ENCODE data around the gene REC114. TPM values are rescaled to one million over a fixed set of nuclear protein-coding genes. Genes with fewer than 3 reads are reported as not detected.
A peak's percentile ranks its signal among the peaks of the same experiment; 100 is the strongest.

Gene REC114
- total and polyA plus RNA-seq, 9 of the 15 experiments (the other 6 are each of a cell fraction or from before 2014, with no cell fraction given): 0.07 to 0.24 TPM; not detected in 7

GRCh38 chr15:73482166-73482565 lies 39.2 kb downstream of the REC114 start:
- FAIRE-seq (no peak), DNase-seq (ENCODE audit: extremely low read depth in 1 of 4, low spot score in 3 of 4) (peak in 1 of 4 experiments; percentile 21), ATAC-seq (peak; percentile 48; the same call in 2 of the 3 replicates)
- 15% methylated on average over 3 of the region's 3 CpGs for WGBS (ENCODE audit: insufficient coverage, low coverage, missing lambda C conversion rate)
- Histone ChIP-seq H4K20me1 (replicated peaks; ENCODE audit: control insufficient read depth, insufficient read depth, low read length) (no peaks in the 10 kb centered on the region), H3K27ac (ENCODE audit: extremely low read depth, low read depth, low read length) (no peak overlapping the region), H3K9me3 (replicated peaks; ENCODE audit: control insufficient read depth, insufficient read depth, low read depth, low read length) (no peaks in the 10 kb centered on the region), H3K4me2 (ENCODE audit: insufficient read depth, low read length) (peak overlapping the region; percentile 38; the same call in 1 of the 2 replicates), H3K4me3 (no peak overlapping the region), H3K9ac (ENCODE audit: insufficient read depth in 1 of 2, low read depth in 2 of 2, low read length in 2 of 2) (no peak overlapping the region), H3K79me2 (ENCODE audit: control insufficient read depth, insufficient read depth, low read length) (no peaks in the 10 kb centered on the region), H3K36me3 (ENCODE audit: control insufficient read depth, insufficient read depth, low read length) (no peaks in the 10 kb centered on the region), H3K27me3 (ENCODE audit: control insufficient read depth in 2 of 2, insufficient read depth in 2 of 2, low read length in 2 of 2) (no peaks in the 10 kb centered on the region), H2AFZ (ENCODE audit: low read depth, low read length) (peak overlapping the region; percentile 65), H3K9me1 (ENCODE audit: control insufficient read depth, insufficient read depth, low read length) (no peaks in the 10 kb centered on the region), H3K4me1 (replicated peaks in 1 of 2; ENCODE audit: control insufficient read depth in 2 of 2, insufficient read depth in 2 of 2, low read length in 2 of 2) (peaks cover 11 to 17% of the 10 kb centered on the region in 2 experiments; a peak in 4 of 5 replicates)
- POLR2A ChIA-PET: no interaction called here
- intact Hi-C loops (cut with micrococcal nuclease): no loop called here
- no TSS peak for BruUV-seq (replicated peaks)
- TF ChIP-seq EHMT2 (IDR thresholded peaks at IDR 0.05) (no peak), SPI1 (IDR thresholded peaks at IDR 0.05; ENCODE audit: borderline replicate concordance, low read depth, low read length) (peak; percentile 76; the same call in 1 of the 2 replicates), ZNF766 (CRISPR knock-in tag; conservative IDR thresholded peaks at IDR 0.05) (peak; percentile 89)
- TF ChIP-seq, protein P1, sequence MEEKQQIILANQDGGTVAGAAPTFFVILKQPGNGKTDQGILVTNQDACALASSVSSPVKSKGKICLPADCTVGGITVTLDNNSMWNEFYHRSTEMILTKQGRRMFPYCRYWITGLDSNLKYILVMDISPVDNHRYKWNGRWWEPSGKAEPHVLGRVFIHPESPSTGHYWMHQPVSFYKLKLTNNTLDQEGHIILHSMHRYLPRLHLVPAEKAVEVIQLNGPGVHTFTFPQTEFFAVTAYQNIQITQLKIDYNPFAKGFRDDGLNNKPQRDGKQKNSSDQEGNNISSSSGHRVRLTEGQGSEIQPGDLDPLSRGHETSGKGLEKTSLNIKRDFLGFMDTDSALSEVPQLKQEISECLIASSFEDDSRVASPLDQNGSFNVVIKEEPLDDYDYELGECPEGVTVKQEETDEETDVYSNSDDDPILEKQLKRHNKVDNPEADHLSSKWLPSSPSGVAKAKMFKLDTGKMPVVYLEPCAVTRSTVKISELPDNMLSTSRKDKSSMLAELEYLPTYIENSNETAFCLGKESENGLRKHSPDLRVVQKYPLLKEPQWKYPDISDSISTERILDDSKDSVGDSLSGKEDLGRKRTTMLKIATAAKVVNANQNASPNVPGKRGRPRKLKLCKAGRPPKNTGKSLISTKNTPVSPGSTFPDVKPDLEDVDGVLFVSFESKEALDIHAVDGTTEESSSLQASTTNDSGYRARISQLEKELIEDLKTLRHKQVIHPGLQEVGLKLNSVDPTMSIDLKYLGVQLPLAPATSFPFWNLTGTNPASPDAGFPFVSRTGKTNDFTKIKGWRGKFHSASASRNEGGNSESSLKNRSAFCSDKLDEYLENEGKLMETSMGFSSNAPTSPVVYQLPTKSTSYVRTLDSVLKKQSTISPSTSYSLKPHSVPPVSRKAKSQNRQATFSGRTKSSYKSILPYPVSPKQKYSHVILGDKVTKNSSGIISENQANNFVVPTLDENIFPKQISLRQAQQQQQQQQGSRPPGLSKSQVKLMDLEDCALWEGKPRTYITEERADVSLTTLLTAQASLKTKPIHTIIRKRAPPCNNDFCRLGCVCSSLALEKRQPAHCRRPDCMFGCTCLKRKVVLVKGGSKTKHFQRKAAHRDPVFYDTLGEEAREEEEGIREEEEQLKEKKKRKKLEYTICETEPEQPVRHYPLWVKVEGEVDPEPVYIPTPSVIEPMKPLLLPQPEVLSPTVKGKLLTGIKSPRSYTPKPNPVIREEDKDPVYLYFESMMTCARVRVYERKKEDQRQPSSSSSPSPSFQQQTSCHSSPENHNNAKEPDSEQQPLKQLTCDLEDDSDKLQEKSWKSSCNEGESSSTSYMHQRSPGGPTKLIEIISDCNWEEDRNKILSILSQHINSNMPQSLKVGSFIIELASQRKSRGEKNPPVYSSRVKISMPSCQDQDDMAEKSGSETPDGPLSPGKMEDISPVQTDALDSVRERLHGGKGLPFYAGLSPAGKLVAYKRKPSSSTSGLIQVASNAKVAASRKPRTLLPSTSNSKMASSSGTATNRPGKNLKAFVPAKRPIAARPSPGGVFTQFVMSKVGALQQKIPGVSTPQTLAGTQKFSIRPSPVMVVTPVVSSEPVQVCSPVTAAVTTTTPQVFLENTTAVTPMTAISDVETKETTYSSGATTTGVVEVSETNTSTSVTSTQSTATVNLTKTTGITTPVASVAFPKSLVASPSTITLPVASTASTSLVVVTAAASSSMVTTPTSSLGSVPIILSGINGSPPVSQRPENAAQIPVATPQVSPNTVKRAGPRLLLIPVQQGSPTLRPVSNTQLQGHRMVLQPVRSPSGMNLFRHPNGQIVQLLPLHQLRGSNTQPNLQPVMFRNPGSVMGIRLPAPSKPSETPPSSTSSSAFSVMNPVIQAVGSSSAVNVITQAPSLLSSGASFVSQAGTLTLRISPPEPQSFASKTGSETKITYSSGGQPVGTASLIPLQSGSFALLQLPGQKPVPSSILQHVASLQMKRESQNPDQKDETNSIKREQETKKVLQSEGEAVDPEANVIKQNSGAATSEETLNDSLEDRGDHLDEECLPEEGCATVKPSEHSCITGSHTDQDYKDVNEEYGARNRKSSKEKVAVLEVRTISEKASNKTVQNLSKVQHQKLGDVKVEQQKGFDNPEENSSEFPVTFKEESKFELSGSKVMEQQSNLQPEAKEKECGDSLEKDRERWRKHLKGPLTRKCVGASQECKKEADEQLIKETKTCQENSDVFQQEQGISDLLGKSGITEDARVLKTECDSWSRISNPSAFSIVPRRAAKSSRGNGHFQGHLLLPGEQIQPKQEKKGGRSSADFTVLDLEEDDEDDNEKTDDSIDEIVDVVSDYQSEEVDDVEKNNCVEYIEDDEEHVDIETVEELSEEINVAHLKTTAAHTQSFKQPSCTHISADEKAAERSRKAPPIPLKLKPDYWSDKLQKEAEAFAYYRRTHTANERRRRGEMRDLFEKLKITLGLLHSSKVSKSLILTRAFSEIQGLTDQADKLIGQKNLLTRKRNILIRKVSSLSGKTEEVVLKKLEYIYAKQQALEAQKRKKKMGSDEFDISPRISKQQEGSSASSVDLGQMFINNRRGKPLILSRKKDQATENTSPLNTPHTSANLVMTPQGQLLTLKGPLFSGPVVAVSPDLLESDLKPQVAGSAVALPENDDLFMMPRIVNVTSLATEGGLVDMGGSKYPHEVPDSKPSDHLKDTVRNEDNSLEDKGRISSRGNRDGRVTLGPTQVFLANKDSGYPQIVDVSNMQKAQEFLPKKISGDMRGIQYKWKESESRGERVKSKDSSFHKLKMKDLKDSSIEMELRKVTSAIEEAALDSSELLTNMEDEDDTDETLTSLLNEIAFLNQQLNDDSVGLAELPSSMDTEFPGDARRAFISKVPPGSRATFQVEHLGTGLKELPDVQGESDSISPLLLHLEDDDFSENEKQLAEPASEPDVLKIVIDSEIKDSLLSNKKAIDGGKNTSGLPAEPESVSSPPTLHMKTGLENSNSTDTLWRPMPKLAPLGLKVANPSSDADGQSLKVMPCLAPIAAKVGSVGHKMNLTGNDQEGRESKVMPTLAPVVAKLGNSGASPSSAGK (IDR thresholded peaks at IDR 0.05): peak; percentile 23; the same call in 1 of the 2 replicates
- CTCF ChIA-PET (ENCODE audit: low intra/inter-chr PET ratio): no interaction called here
- in situ Hi-C loops (cut with MboI): no loop called here

All from K562 (cell line).